BLaER1 (cell line): ENCODE data around the gene UNC5B.

Experiments used
- H3K27ac ChIP-seq: shearing (Covaris generic); formaldehyde crosslinking; 2 replicates; pipeline ENCODE4 v1.8.1; 2022
- H3K27me3 ChIP-seq: shearing (Covaris generic); formaldehyde crosslinking; 2 replicates; pipeline ENCODE4 v1.8.1; 2022
- H3K36me3 ChIP-seq: shearing (Covaris generic); formaldehyde crosslinking; 2 replicates; pipeline ENCODE4 v1.8.1; 2022
- H3K4me1 ChIP-seq: shearing (Covaris generic); formaldehyde crosslinking; 2 replicates; pipeline ENCODE4 v1.8.1; 2022
- H3K4me2 ChIP-seq: shearing (Covaris generic); formaldehyde crosslinking; 2 replicates; pipeline ENCODE4 v1.8.1; 2022
- H3K4me3 ChIP-seq: shearing (Covaris generic); formaldehyde crosslinking; 2 replicates; pipeline ENCODE4 v1.8.1; 2022
- H3K9ac ChIP-seq: shearing (Covaris generic); formaldehyde crosslinking; 2 replicates; pipeline ENCODE4 v1.8.1; 2022
- H3K9me3 ChIP-seq: shearing (Covaris generic); formaldehyde crosslinking; 2 replicates; pipeline ENCODE4 v1.8.1; 2022
- H4K20me1 ChIP-seq: shearing (Covaris generic); formaldehyde crosslinking; 2 replicates; pipeline ENCODE4 v1.8.1; 2022
- Cebpa-rat ChIP-seq: shearing (Covaris generic); IDR thresholded peaks from 2 replicates; pipeline ENCODE4 v1.8.1; 2022

Gene UNC5B

GRCh38 chr10:71277914-71278665 is 65.7 kb downstream of the UNC5B start:
- Histone ChIP-seq H3K9me3 (no peaks in the 10 kb centered on the region), H3K4me3 (no peak overlapping the region), H3K27me3 (no peaks in the 10 kb centered on the region), H3K9ac (peak overlapping the region; percentile 26; the same call in 1 of the 2 replicates), H4K20me1 (no peaks in the 10 kb centered on the region), H3K4me1 (peaks cover 65% of the 10 kb centered on the region), H3K27ac (no peak overlapping the region; the same call in 1 of the 2 replicates), H3K36me3 (no peaks in the 10 kb centered on the region), H3K4me2 (peak overlapping the region; percentile 66)
- no peak for TF ChIP-seq Cebpa-rat

- peak overlapping the region; percentile 51 for H3K27ac ChIP-seq
- no peaks in the 10 kb centered on the region for H3K27me3 ChIP-seq
- no peak for TF ChIP-seq Cebpa-rat
- no peak overlapping the region for H3K4me3 ChIP-seq
- no peaks in the 10 kb centered on the region for H3K36me3 ChIP-seq
- peaks cover 65% of the 10 kb centered on the region for H3K4me1 ChIP-seq
- H3K9me3 ChIP-seq: no peaks in the 10 kb centered on the region
- H3K9ac ChIP-seq: peak overlapping the region; percentile 26; the same call in 1 of the 2 replicates
- H3K4me2 ChIP-seq: peak overlapping the region; percentile 66
- H4K20me1 ChIP-seq: no peaks in the 10 kb centered on the region
These were observed 66.6 kb downstream of the UNC5B start for GRCh38 chr10:71278691-71279588.

- H3K4me1 ChIP-seq: peaks cover 62% of the 10 kb centered on the region
- no peak overlapping the region for H3K9ac ChIP-seq
- H3K4me3 ChIP-seq: no peak overlapping the region
- H4K20me1 ChIP-seq: no peaks in the 10 kb centered on the region
- no peak for TF ChIP-seq Cebpa-rat
- H3K4me2 ChIP-seq: peak overlapping the region; percentile 66
- H3K9me3 ChIP-seq: no peaks in the 10 kb centered on the region
- H3K27me3 ChIP-seq: no peaks in the 10 kb centered on the region
- H3K36me3 ChIP-seq: no peaks in the 10 kb centered on the region
- H3K27ac ChIP-seq: peak overlapping the region; percentile 51
These were observed 67.3 kb downstream of the UNC5B start for GRCh38 chr10:71279590-71280170.

GRCh38 chr10:71280216-71280615 is 67.8 kb downstream of the UNC5B start:
- Histone ChIP-seq H3K27ac (peak overlapping the region; percentile 46; the same call in 1 of the 2 replicates), H3K4me1 (peaks cover 59% of the 10 kb centered on the region), H3K36me3 (no peaks in the 10 kb centered on the region)

GRCh38 chr10:71280825-71281224 is 68.5 kb downstream of the UNC5B start:
- no peak overlapping the region for H3K4me3 ChIP-seq
- peak overlapping the region; percentile 66 for H3K4me2 ChIP-seq
- no peaks in the 10 kb centered on the region for H3K27me3 ChIP-seq
- H3K27ac ChIP-seq: peak overlapping the region; percentile 46; the same call in 1 of the 2 replicates
- no peak for TF ChIP-seq Cebpa-rat
- peaks cover 58% of the 10 kb centered on the region for H3K4me1 ChIP-seq
- H4K20me1 ChIP-seq: no peaks in the 10 kb centered on the region
- no peaks in the 10 kb centered on the region for H3K9me3 ChIP-seq
- no peaks in the 10 kb centered on the region for H3K36me3 ChIP-seq
- 0 out of 2 replicates have a peak overlapping the region, but pooled peaks have one; percentile 7 for H3K9ac ChIP-seq

More at GRCh38 chr10:71280216-71280615, 67.8 kb downstream of the UNC5B start:
- Histone ChIP-seq H4K20me1 (no peaks in the 10 kb centered on the region), H3K4me2 (peak overlapping the region; percentile 66), H3K4me3 (no peak overlapping the region), H3K9me3 (no peaks in the 10 kb centered on the region), H3K27me3 (no peaks in the 10 kb centered on the region), H3K9ac (no peak overlapping the region)
- no peak for TF ChIP-seq Cebpa-rat

- no peaks in the 10 kb centered on the region for H3K27me3 ChIP-seq
- H3K27ac ChIP-seq: no peak overlapping the region
- no peaks in the 10 kb centered on the region for H4K20me1 ChIP-seq
- no peak overlapping the region for H3K9ac ChIP-seq
- no peak overlapping the region for H3K4me3 ChIP-seq
- no peaks in the 10 kb centered on the region for H3K9me3 ChIP-seq
- no peaks in the 10 kb centered on the region for H3K36me3 ChIP-seq
- H3K4me2 ChIP-seq: peak overlapping the region; percentile 58
- H3K4me1 ChIP-seq: peaks cover 58% of the 10 kb centered on the region
- TF ChIP-seq Cebpa-rat: no peak
These were observed 69.4 kb downstream of the UNC5B start for GRCh38 chr10:71281646-71282322.

GRCh38 chr10:71282323-71282680 is 69.9 kb downstream of the UNC5B start:
- no peaks in the 10 kb centered on the region for H4K20me1 ChIP-seq
- no peak overlapping the region for H3K4me3 ChIP-seq
- H3K36me3 ChIP-seq: no peaks in the 10 kb centered on the region
- H3K4me2 ChIP-seq: peak overlapping the region; percentile 58
- H3K4me1 ChIP-seq: peaks cover 63% of the 10 kb centered on the region
- H3K9ac ChIP-seq: no peak overlapping the region
- TF ChIP-seq Cebpa-rat: no peak
- no peaks in the 10 kb centered on the region for H3K9me3 ChIP-seq
- H3K27me3 ChIP-seq: no peaks in the 10 kb centered on the region
- H3K27ac ChIP-seq: no peak overlapping the region

GRCh38 chr10:71283410-71283809 is 71.0 kb downstream of the UNC5B start:
- Histone ChIP-seq H3K4me1 (peaks cover 65% of the 10 kb centered on the region), H3K9me3 (no peaks in the 10 kb centered on the region), H3K27ac (no peak overlapping the region), H3K36me3 (no peaks in the 10 kb centered on the region), H3K27me3 (no peaks in the 10 kb centered on the region), H3K4me3 (no peak overlapping the region), H3K4me2 (no peak overlapping the region), H3K9ac (no peak overlapping the region), H4K20me1 (no peaks in the 10 kb centered on the region)
- no peak for TF ChIP-seq Cebpa-rat

- Histone ChIP-seq H3K9ac (no peak overlapping the region), H3K36me3 (no peaks in the 10 kb centered on the region), H4K20me1 (no peaks in the 10 kb centered on the region), H3K27ac (no peak overlapping the region), H3K9me3 (no peaks in the 10 kb centered on the region), H3K27me3 (no peaks in the 10 kb centered on the region), H3K4me1 (peaks cover 65% of the 10 kb centered on the region), H3K4me3 (no peak overlapping the region), H3K4me2 (no peak overlapping the region)
- TF ChIP-seq Cebpa-rat: no peak
These were observed 71.5 kb downstream of the UNC5B start for GRCh38 chr10:71283876-71284275.
